Activated CD8-positive, alpha-beta T cell treated with anti-CD3 and anti-CD28 coated beads for 36 hours (primary cell): ENCODE measurements around the gene CMKLR1. TPM values are rescaled to one million over a fixed set of nuclear protein-coding genes. Genes with fewer than 3 reads are reported as not detected.

Experiments
- ATAC-seq: fragments of 200-7000 bp; cut with Tn5 transposase; one replicate; pipeline ENCODE4 v1.10.0; 2021; ENCODE audit warnings: mild to moderate bottlenecking, moderate library complexity
- CTCF ChIA-PET: fragments of 350-600 bp; sonication (Branson Sonifier 250); formaldehyde crosslinking; loops from one replicate; lab custom pipeline; 2021; ENCODE audit warnings: antibody characterized with exemption; lab: Charles Lee
- POLR2A ChIA-PET: fragments of 350-600 bp; sonication (Branson Sonifier 250); formaldehyde crosslinking; loops from one replicate; lab custom pipeline; 2021; ENCODE audit warnings: antibody characterized with exemption; lab: Charles Lee
- DNase-seq: peaks from one replicate; pipeline ENCODE4 v3.0.0-alpha.2; 2020
- H3K27ac Mint-ChIP-seq: one replicate; pipeline ENCODE4 v1.8.0; 2021; ENCODE audit warnings: mild to moderate bottlenecking, mixed read lengths
- H3K27me3 Mint-ChIP-seq: one replicate; pipeline ENCODE4 v1.8.0; 2021; ENCODE audit warnings: mixed read lengths
- H3K36me3 Mint-ChIP-seq: one replicate; pipeline ENCODE4 v1.8.0; 2021; ENCODE audit warnings: low read depth, mixed read lengths
- H3K4me1 Mint-ChIP-seq: one replicate; pipeline ENCODE4 v1.8.0; 2021; ENCODE audit warnings: low read depth, mixed read lengths
- H3K4me3 Mint-ChIP-seq: one replicate; pipeline ENCODE4 v1.8.0; 2021; ENCODE audit warnings: mild to moderate bottlenecking, moderate library complexity, mixed read lengths
- H3K9me3 Mint-ChIP-seq: one replicate; pipeline ENCODE4 v1.8.0; 2021; ENCODE audit warnings: mixed read lengths
- intact Hi-C: fragments of 100-400 bp; cut with micrococcal nuclease; formaldehyde crosslinking; loops from one replicate; pipeline ENCODE4 v1.10.0; 2022
- total RNA-seq, 2 experiments: library from RNA; stranded (reverse); gene quantifications; one replicate each; pipeline ENCODE4 v1.2.3, GENCODE V29; 2021
- TF ChIP-seq, protein P1 (sequence below): fragments of 200-600 bp; IDR thresholded peaks from one replicate; pipeline ENCODE4 v1.8.0; 2022; ENCODE audit warnings: antibody characterized with exemption, mild to moderate bottlenecking

The CMKLR1 gene
- total RNA-seq, 2 experiments from 2014 or later, result not detected

DNA sequence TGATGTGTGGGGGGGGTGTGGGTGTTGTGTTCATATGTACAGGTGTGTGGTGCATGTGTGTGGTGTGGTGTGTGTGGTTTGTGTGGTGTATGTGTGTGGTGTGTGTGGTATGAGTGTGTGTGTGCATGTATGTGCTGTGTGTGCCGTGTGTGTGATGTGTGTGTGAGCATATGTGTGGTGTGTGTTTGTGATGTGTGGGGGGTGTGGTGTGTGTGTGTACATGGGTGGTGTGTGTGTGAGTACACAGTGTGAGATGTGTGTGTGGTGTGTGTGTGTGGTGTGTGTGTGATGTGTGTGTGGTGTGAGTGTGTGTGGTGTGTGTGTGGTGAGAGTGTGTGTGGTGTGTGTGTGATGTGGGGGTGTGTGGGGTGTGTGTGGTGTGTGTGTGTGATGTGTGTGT is 24.5 kb upstream of the CMKLR1 start:
- ATAC-seq (no peak), DNase-seq (no peak)
- TF ChIP-seq, protein P1, sequence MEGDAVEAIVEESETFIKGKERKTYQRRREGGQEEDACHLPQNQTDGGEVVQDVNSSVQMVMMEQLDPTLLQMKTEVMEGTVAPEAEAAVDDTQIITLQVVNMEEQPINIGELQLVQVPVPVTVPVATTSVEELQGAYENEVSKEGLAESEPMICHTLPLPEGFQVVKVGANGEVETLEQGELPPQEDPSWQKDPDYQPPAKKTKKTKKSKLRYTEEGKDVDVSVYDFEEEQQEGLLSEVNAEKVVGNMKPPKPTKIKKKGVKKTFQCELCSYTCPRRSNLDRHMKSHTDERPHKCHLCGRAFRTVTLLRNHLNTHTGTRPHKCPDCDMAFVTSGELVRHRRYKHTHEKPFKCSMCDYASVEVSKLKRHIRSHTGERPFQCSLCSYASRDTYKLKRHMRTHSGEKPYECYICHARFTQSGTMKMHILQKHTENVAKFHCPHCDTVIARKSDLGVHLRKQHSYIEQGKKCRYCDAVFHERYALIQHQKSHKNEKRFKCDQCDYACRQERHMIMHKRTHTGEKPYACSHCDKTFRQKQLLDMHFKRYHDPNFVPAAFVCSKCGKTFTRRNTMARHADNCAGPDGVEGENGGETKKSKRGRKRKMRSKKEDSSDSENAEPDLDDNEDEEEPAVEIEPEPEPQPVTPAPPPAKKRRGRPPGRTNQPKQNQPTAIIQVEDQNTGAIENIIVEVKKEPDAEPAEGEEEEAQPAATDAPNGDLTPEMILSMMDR, result no peak
- peaks cover 2% of the 10 kb centered on the region for H3K27me3 Mint-ChIP-seq
- H3K36me3 Mint-ChIP-seq, result no peaks in the 10 kb centered on the region
- no peak overlapping the region for H3K4me3 Mint-ChIP-seq
- ChIA-PET CTCF (no interaction called here), POLR2A (interaction anchor here (0.7 kb wide), 1 partner anchor 575 kb away, joined by 4 read pairs; no protein-coding TSS in a partner anchor)
- peaks cover 2% of the 10 kb centered on the region for H3K4me1 Mint-ChIP-seq
- no peak overlapping the region for H3K27ac Mint-ChIP-seq
- H3K9me3 Mint-ChIP-seq, result no peaks in the 10 kb centered on the region
- intact Hi-C loops, result no loop called here

DNA sequence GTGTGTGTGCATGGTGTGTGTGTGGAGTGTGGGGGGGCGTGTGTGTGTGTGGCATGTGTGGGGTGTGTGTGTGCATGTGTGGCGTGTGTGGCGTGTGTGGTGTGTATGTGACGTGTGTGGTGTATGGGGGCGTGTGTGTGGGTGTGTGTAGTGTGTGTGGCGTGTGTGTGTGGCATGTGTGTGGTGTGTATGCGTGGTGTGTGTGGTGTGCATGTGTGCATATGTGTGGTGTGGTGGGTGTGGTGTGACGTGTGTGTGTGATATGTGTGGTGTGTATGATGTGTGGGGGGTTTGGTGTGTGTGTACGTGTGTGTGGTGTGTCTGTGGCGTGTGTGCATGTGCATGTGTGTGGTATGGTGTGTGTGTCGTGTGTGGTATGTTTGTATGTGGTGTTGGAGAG is 24.1 kb upstream of the CMKLR1 start:
- Mint-ChIP-seq H3K27ac (no peak overlapping the region), H3K4me1 (peaks cover 2% of the 10 kb centered on the region), H3K9me3 (no peaks in the 10 kb centered on the region), H3K4me3 (no peak overlapping the region), H3K36me3 (no peaks in the 10 kb centered on the region), H3K27me3 (peaks cover 2% of the 10 kb centered on the region)
- ChIA-PET POLR2A (no interaction called here), CTCF (no interaction called here)
- ATAC-seq, result no peak
- TF ChIP-seq, protein P1, result no peak
- DNase-seq, result no peak
- intact Hi-C loops, result no loop called here

DNA sequence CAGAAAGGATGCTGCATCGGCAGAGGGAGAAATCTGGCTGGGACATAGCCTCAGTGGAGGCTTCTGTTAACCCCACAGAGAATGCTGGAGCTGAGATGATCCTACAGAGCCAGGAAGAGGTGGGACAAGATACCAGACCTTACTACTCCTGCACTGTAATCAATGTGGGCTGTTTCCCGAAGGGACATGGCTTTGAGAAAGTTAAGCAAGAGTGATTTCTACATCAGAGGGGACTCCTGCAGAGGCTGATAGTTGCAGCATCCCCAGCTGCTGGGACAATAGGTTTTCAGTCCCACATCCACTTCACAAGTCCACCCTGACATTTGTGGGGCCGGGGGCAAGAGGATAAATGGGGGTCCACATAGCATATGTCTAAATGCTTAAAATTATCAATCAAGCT is 22.5 kb upstream of the CMKLR1 start:
- DNase-seq, result no peak
- ChIA-PET CTCF (no interaction called here), POLR2A (no interaction called here)
- intact Hi-C loops, result no loop called here
- H3K27ac Mint-ChIP-seq, result no peak overlapping the region
- ATAC-seq, result no peak
- H3K4me3 Mint-ChIP-seq, result no peak overlapping the region
- peaks cover 2% of the 10 kb centered on the region for H3K4me1 Mint-ChIP-seq
- H3K36me3 Mint-ChIP-seq, result no peaks in the 10 kb centered on the region
- TF ChIP-seq, protein P1, result no peak
- H3K9me3 Mint-ChIP-seq, result no peaks in the 10 kb centered on the region
- peaks cover 2% of the 10 kb centered on the region for H3K27me3 Mint-ChIP-seq

DNA sequence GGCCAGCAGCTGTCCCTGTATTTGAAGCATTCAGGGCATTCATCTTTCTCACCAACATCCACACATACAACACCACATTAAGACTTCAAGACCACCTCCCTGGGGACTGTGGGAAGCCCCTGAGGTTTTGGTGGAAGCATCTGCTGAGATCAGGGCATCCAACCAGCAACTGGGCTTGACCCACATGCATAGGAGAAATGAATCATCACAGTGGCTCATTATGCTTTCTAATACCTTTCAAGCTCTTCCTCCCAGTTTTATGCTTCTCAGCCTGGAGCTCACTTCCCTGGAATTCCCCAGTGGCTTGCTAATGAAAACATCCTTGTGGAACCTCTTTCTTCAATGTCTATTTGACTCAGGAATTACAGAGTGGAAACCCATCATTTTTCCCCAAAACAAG is 21.4 kb upstream of the CMKLR1 start:
- intact Hi-C loops, result no loop called here
- DNase-seq, result no peak
- TF ChIP-seq, protein P1, result no peak
- no peaks in the 10 kb centered on the region for H3K36me3 Mint-ChIP-seq
- ChIA-PET POLR2A (no interaction called here), CTCF (no interaction called here)
- no peak overlapping the region for H3K4me3 Mint-ChIP-seq
- no peak for ATAC-seq
- peaks cover 2% of the 10 kb centered on the region for H3K4me1 Mint-ChIP-seq
- H3K27me3 Mint-ChIP-seq, result peaks cover 2% of the 10 kb centered on the region
- no peak overlapping the region for H3K27ac Mint-ChIP-seq
- no peaks in the 10 kb centered on the region for H3K9me3 Mint-ChIP-seq

DNA sequence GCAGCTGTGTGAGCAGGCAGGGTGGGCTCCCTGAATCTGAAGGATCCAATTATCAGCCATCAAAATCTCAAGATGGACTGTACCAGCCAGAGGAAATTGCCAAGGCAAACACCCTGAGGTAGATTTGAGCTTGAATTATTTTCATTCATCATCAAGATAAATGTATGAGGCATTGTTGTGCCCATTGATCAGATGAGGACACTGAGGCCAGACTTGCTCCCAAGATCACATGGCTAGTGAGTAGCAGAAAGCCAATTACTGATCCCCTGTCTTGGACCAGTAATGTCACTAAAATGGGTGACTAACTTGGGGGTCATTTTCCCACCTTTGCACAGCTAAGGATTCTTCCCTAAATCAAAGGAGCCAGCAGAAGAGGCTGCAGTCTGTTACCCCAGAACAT is 20.9 kb upstream of the CMKLR1 start:
- TF ChIP-seq, protein P1, result no peak
- Mint-ChIP-seq H3K36me3 (no peaks in the 10 kb centered on the region), H3K27ac (no peak overlapping the region), H3K4me1 (peaks cover 2% of the 10 kb centered on the region), H3K4me3 (no peak overlapping the region), H3K9me3 (no peaks in the 10 kb centered on the region), H3K27me3 (peaks cover 2% of the 10 kb centered on the region)
- CTCF ChIA-PET, result no interaction called here
- intact Hi-C loops, result no loop called here
- DNase-seq (no peak), ATAC-seq (no peak)
- POLR2A ChIA-PET, result no interaction called here
